ENCODE measurements around the gene C17orf107. TPM values are rescaled to one million over a fixed set of nuclear protein-coding genes. Genes with fewer than 3 reads are reported as not detected.

Gene C17orf107
- total RNA-seq, 1 experiment from 2014 or later = 2.4 TPM

- no peak for DNase-seq (ENCODE audit: low read depth, low spot score)
- ATAC-seq = no peak
- Histone ChIP-seq H3K27me3 (ENCODE audit: control insufficient read depth, insufficient read depth, low read length) (no peaks in the 10 kb centered on the region), H3K4me3 (ENCODE audit: low read depth in 2 of 2, low read length in 2 of 2) (no peak overlapping the region), H3K4me1 (ENCODE audit: control insufficient read depth, insufficient read depth, low read length) (no peaks in the 10 kb centered on the region), H3K9me3 (ENCODE audit: control insufficient read depth, insufficient read depth, low read depth, low read length) (no peaks in the 10 kb centered on the region), H3K36me3 (ENCODE audit: control insufficient read depth, insufficient read depth, low read length) (peaks cover 4% of the 10 kb centered on the region; the same call in 1 of the 2 replicates), H3K27ac (ENCODE audit: low read length) (no peak overlapping the region)
- no TSS peak for BruUV-seq (replicated peaks)
- POLR2A ChIA-PET = no interaction called here
- in situ Hi-C loops (cut with HindIII; ENCODE audit: low pct_unique_long_range_greater_than_20kb, low sequenced_read_pairs) (no loop called here), intact Hi-C loops (cut with micrococcal nuclease; ENCODE audit: unreplicated experiment) (no loop called here)
- TF ChIP-seq REST (IDR thresholded peaks at IDR 0.05; ENCODE audit: insufficient read depth in 1 of 2, low read depth in 2 of 2, low read length in 1 of 2) = no peak
- no peak for TF ChIP-seq POLR2AphosphoS5 (IDR thresholded peaks at IDR 0.05; ENCODE audit: low read depth, low read length)
- CTCF ChIA-PET = no interaction called here
Observed at GRCh38 chr17:4892499-4893221, 6.7 kb upstream of the C17orf107 start.

DNA sequence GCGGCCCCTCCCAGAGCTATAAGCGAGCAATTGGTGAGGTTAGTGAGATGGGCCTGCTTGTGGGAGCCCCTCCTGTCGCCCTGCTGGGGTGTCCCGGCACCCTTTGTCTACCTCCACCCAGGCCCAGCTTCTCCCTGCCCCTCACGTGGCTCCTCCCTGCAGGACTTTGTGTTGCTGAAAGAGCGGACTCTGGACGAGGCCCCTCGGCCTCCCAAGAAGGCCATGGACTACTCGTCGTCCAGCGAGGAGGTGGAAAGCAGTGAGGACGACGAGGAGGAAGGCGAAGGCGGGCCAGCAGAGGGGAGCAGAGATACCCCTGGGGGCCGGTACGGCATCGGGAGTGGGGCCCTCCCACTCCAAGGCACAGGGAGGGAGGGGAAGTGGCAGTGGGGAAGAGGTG, 6.1 kb upstream of the C17orf107 start:
- Histone ChIP-seq H3K27ac (ENCODE audit: low read length) (no peak overlapping the region), H3K9me3 (ENCODE audit: control insufficient read depth, insufficient read depth, low read depth, low read length) (no peaks in the 10 kb centered on the region), H3K4me3 (ENCODE audit: low read depth in 2 of 2, low read length in 2 of 2) (no peak overlapping the region), H3K27me3 (ENCODE audit: control insufficient read depth, insufficient read depth, low read length) (no peaks in the 10 kb centered on the region), H3K36me3 (ENCODE audit: control insufficient read depth, insufficient read depth, low read length) (peaks cover 4% of the 10 kb centered on the region; the same call in 1 of the 2 replicates), H3K4me1 (ENCODE audit: control insufficient read depth, insufficient read depth, low read length) (no peaks in the 10 kb centered on the region)
- DNase-seq (ENCODE audit: low read depth, low spot score) (no peak), ATAC-seq (no peak)
- POLR2A ChIA-PET = no interaction called here
- intact Hi-C loops (cut with micrococcal nuclease; ENCODE audit: unreplicated experiment) (no loop called here), in situ Hi-C loops (cut with HindIII; ENCODE audit: low pct_unique_long_range_greater_than_20kb, low sequenced_read_pairs) (no loop called here)
- TF ChIP-seq REST (IDR thresholded peaks at IDR 0.05; ENCODE audit: insufficient read depth in 1 of 2, low read depth in 2 of 2, low read length in 1 of 2) = no peak
- TF ChIP-seq TCF7L2 (IDR thresholded peaks at IDR 0.05; ENCODE audit: low read depth, low read length) = no peak
- TF ChIP-seq CTCF (IDR thresholded peaks at IDR 0.05) = no peak
- TF ChIP-seq POLR2AphosphoS5 (IDR thresholded peaks at IDR 0.05; ENCODE audit: low read depth, low read length) = no peak
- no peak for TF ChIP-seq SIN3A (IDR thresholded peaks at IDR 0.05; ENCODE audit: borderline replicate concordance, insufficient read depth, low read depth, low read length)
- BruUV-seq (replicated peaks) = no TSS peak
- CTCF ChIA-PET = no interaction called here
